ENCODE measurements around the gene MSANTD4.

MSANTD4 gene

DNA sequence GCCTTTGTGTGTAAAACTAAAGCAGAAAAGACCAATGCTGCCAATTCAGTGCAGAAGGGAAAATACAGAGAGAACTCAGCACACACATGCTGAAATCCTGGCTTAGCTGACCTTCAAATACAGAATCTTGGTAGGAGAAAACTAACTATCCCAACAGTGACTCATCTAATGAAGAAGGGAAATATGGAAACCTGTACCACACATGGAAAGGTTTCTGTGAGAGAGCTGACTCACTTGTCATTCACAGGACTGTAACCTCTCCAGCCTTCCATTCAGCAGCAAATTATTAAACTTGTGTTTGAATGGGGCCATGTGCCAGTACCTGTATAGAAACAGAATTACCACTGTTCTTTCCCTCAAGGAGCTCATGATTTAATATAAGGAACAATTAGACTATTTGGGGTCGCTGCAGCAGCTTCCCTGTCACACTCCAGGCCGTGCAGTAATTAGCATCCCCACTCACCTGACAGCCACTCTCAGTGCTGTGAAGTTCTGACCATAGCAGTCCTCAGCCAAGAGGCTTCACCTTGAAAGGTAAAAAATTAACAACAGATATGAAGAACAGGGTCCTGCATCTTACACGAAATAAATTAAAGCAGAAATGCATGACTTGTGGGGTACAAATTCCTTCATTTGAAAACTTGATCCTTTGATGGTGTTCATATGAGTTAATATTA lies 53.9 kb downstream of the MSANTD4 start:
- peak; percentile 9 for DNase-seq (ENCODE audit: low read depth)
- no peak overlapping the region for H3K9ac ChIP-seq (ENCODE audit: low read length)

DNA sequence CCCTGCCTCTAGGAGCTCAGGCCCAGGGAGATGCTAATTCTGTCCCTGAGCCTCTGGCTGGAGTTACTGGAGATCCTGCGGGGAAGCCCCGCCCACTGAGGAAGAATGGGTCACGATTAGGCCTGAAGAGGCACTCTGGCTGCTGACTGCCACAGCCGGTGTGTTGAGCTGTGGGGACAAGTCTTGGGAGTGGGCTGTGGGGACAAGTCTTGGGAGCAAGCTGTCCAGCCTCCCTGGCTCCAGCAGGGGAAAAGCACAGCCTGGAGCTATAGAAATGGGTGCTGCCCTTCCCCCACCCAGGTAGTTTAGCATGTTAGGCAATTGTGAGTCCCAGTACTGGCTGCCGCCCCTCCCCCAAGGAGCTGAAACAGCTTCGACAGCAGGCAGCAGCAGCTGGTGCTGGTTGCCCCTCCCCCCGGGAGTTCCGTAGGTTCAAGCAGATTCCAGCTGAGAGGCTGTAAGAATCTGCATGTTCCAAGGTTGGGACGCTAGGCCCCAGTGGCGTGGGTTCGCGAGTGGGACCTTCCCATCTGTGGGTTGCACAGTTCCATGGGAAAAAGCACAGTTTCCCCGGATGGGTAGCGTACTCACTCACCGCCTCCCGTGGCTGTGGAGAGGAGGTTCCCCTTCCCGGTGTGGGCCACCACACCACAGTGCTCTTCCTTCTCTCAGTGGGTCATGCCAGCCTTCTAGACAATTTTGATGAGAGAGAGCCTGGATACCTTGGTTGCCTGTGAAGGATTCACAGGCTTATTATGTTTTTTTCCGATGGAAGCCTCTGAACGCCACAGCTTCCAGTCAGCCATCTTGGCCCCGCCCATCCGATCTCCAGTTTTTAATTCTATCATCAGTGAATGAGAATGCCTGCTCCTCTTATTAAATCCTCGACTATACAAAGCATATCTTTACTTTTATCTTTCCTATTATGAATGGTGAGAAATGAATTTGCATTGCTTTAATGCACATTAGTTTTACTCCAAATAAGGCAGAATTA lies 61.5 kb downstream of the MSANTD4 start:
- Histone ChIP-seq H3K27me3 (replicated peaks; ENCODE audit: control insufficient read depth, insufficient read depth, low read length) (no peaks in the 10 kb centered on the region), H3K4me1 (ENCODE audit: control insufficient read depth, insufficient read depth, low read length) (no peaks in the 10 kb centered on the region), H3K9ac (ENCODE audit: low read length) (no peak overlapping the region), H3K4me3 (ENCODE audit: low read length) (no peak overlapping the region), H3K9me3 (ENCODE audit: control insufficient read depth, low read length) (no peaks in the 10 kb centered on the region), H3K36me3 (ENCODE audit: control insufficient read depth, insufficient read depth, low read length, severe bottlenecking) (no peaks in the 10 kb centered on the region)
- no peak for DNase-seq (ENCODE audit: low read depth)

More for the DNA sequence above, 53.9 kb downstream of the MSANTD4 start:
- H3K9me3 ChIP-seq (ENCODE audit: control insufficient read depth, low read length), result no peaks in the 10 kb centered on the region
- H3K36me3 ChIP-seq (ENCODE audit: control insufficient read depth, insufficient read depth, low read length, severe bottlenecking), result no peaks in the 10 kb centered on the region
- H3K27me3 ChIP-seq (replicated peaks; ENCODE audit: control insufficient read depth, insufficient read depth, low read length), result no peaks in the 10 kb centered on the region
- H3K4me3 ChIP-seq (ENCODE audit: low read length), result no peak overlapping the region
- no peaks in the 10 kb centered on the region for H3K4me1 ChIP-seq (ENCODE audit: control insufficient read depth, insufficient read depth, low read length)

All from adipocyte (in vitro differentiated cells).